ENCODE data around the gene ANKRD11.

The ANKRD11 gene

GRCh38 chr16:89373355-89374110 lies 116.8 kb downstream of the ANKRD11 start:
- Histone ChIP-seq H4K91ac (ENCODE audit: low read depth, low read length) (no peak overlapping the region), H4K8ac (ENCODE audit: low read depth, low read length) (no peak overlapping the region), H3K4ac (ENCODE audit: low read depth, low read length) (peak overlapping the region; percentile 60), H4K12ac (ENCODE audit: low read depth, low read length) (no peak overlapping the region), H2BK5ac (ENCODE audit: low read depth, low read length, poor library complexity) (no peak overlapping the region), H3K79me1 (ENCODE audit: low read length) (no peaks in the 10 kb centered on the region), H3K4me3 (ENCODE audit: low read depth, low read length) (no peak overlapping the region), H3K4me2 (ENCODE audit: low read length) (no peak overlapping the region), H3K14ac (ENCODE audit: low read length) (no peak overlapping the region), H3K27me3 (ENCODE audit: insufficient read depth, low read length) (no peaks in the 10 kb centered on the region), H3K23ac (ENCODE audit: low read length) (no peak overlapping the region), H2AFZ (ENCODE audit: insufficient read depth, low read length, poor library complexity) (no peak overlapping the region), H2BK12ac (ENCODE audit: low read length) (no peak overlapping the region), H3K27ac (ENCODE audit: low read depth, low read length) (no peak overlapping the region), H2BK120ac (ENCODE audit: insufficient read depth, low read length, poor library complexity) (no peak overlapping the region), H3K9me3 (ENCODE audit: insufficient read depth, low read depth, low read length) (no peaks in the 10 kb centered on the region), H3K9ac (ENCODE audit: low read length) (no peak overlapping the region), H2AK5ac (ENCODE audit: low read length) (no peak overlapping the region), H3K18ac (ENCODE audit: low read length) (no peak overlapping the region), H3K4me1 (ENCODE audit: control insufficient read depth in 1 of 2, insufficient read depth in 2 of 2, low read length in 2 of 2) (peaks cover 19 to 20% of the 10 kb centered on the region in 2 experiments), H3K36me3 (ENCODE audit: control insufficient read depth in 1 of 2, insufficient read depth in 2 of 2, low read length in 2 of 2) (peaks cover 4 to 9% of the 10 kb centered on the region in 2 experiments), H3K79me2 (ENCODE audit: control insufficient read depth, insufficient read depth, low read length, poor library complexity) (peaks cover 23% of the 10 kb centered on the region)
- no CpG with 5 or more reads among the region's 32 CpGs for WGBS (ENCODE audit: extremely low coverage, insufficient coverage, insufficient read length)
- DNase-seq: peak in 1 of 2 donors; percentile 31

- H3K4me2 ChIP-seq (ENCODE audit: low read length): no peak overlapping the region
- H3K27me3 ChIP-seq (ENCODE audit: insufficient read depth, low read length): no peaks in the 10 kb centered on the region
- peak overlapping the region; percentile 23 for H3K4ac ChIP-seq (ENCODE audit: low read depth, low read length)
- peaks cover 30% of the 10 kb centered on the region for H3K79me2 ChIP-seq (ENCODE audit: control insufficient read depth, insufficient read depth, low read length, poor library complexity)
- H3K9me3 ChIP-seq (ENCODE audit: insufficient read depth, low read depth, low read length): no peaks in the 10 kb centered on the region
- no peak overlapping the region for H2AFZ ChIP-seq (ENCODE audit: insufficient read depth, low read length, poor library complexity)
- no peak overlapping the region for H3K4me3 ChIP-seq (ENCODE audit: low read depth, low read length)
- no peak overlapping the region for H4K91ac ChIP-seq (ENCODE audit: low read depth, low read length)
- no peak overlapping the region for H2AK5ac ChIP-seq (ENCODE audit: low read length)
- no peak overlapping the region for H3K18ac ChIP-seq (ENCODE audit: low read length)
- H3K27ac ChIP-seq (ENCODE audit: low read depth, low read length): no peak overlapping the region
- H4K12ac ChIP-seq (ENCODE audit: low read depth, low read length): no peak overlapping the region
- H3K36me3 ChIP-seq (ENCODE audit: control insufficient read depth in 1 of 2, insufficient read depth in 2 of 2, low read length in 2 of 2): peaks cover 4 to 9% of the 10 kb centered on the region in 2 experiments
- H3K14ac ChIP-seq (ENCODE audit: low read length): no peak overlapping the region
- no peak overlapping the region for H2BK12ac ChIP-seq (ENCODE audit: low read length)
- no peak overlapping the region for H3K23ac ChIP-seq (ENCODE audit: low read length)
- no peak for DNase-seq
- no peaks in the 10 kb centered on the region for H3K79me1 ChIP-seq (ENCODE audit: low read length)
- no peak overlapping the region for H3K9ac ChIP-seq (ENCODE audit: low read length)
- H4K8ac ChIP-seq (ENCODE audit: low read depth, low read length): no peak overlapping the region
- no peak overlapping the region for H2BK120ac ChIP-seq (ENCODE audit: insufficient read depth, low read length, poor library complexity)
- no CpG with 5 or more reads among the region's 32 CpGs for WGBS (ENCODE audit: extremely low coverage, insufficient coverage, insufficient read length)
- no peak overlapping the region for H2BK5ac ChIP-seq (ENCODE audit: low read depth, low read length, poor library complexity)
- H3K4me1 ChIP-seq (ENCODE audit: control insufficient read depth in 1 of 2, insufficient read depth in 2 of 2, low read length in 2 of 2): peaks cover 18 to 23% of the 10 kb centered on the region in 2 experiments
Observed at GRCh38 chr16:89371968-89372634, 118.3 kb downstream of the ANKRD11 start.

- H4K91ac ChIP-seq (ENCODE audit: low read depth, low read length): no peak overlapping the region
- H3K36me3 ChIP-seq (ENCODE audit: control insufficient read depth in 1 of 2, insufficient read depth in 2 of 2, low read length in 2 of 2): peaks cover 4 to 9% of the 10 kb centered on the region in 2 experiments
- peak overlapping the region; percentile 23 for H3K4ac ChIP-seq (ENCODE audit: low read depth, low read length)
- H3K18ac ChIP-seq (ENCODE audit: low read length): no peak overlapping the region
- no peak overlapping the region for H3K4me2 ChIP-seq (ENCODE audit: low read length)
- H4K8ac ChIP-seq (ENCODE audit: low read depth, low read length): no peak overlapping the region
- H3K9ac ChIP-seq (ENCODE audit: low read length): no peak overlapping the region
- H3K14ac ChIP-seq (ENCODE audit: low read length): no peak overlapping the region
- DNase-seq: no peak
- H4K12ac ChIP-seq (ENCODE audit: low read depth, low read length): no peak overlapping the region
- H2BK12ac ChIP-seq (ENCODE audit: low read length): no peak overlapping the region
- no peak overlapping the region for H3K23ac ChIP-seq (ENCODE audit: low read length)
- no peak overlapping the region for H3K27ac ChIP-seq (ENCODE audit: low read depth, low read length)
- no peaks in the 10 kb centered on the region for H3K27me3 ChIP-seq (ENCODE audit: insufficient read depth, low read length)
- H3K79me2 ChIP-seq (ENCODE audit: control insufficient read depth, insufficient read depth, low read length, poor library complexity): peaks cover 36% of the 10 kb centered on the region
- no peak overlapping the region for H3K4me3 ChIP-seq (ENCODE audit: low read depth, low read length)
- H3K79me1 ChIP-seq (ENCODE audit: low read length): no peaks in the 10 kb centered on the region
- peaks cover 16 to 26% of the 10 kb centered on the region in 2 experiments for H3K4me1 ChIP-seq (ENCODE audit: control insufficient read depth in 1 of 2, insufficient read depth in 2 of 2, low read length in 2 of 2)
- H2AK5ac ChIP-seq (ENCODE audit: low read length): no peak overlapping the region
- no peaks in the 10 kb centered on the region for H3K9me3 ChIP-seq (ENCODE audit: insufficient read depth, low read depth, low read length)
- no peak overlapping the region for H2BK5ac ChIP-seq (ENCODE audit: low read depth, low read length, poor library complexity)
- WGBS (ENCODE audit: extremely low coverage, insufficient coverage, insufficient read length): no CpG with 5 or more reads among the region's 12 CpGs
- H2BK120ac ChIP-seq (ENCODE audit: insufficient read depth, low read length, poor library complexity): no peak overlapping the region
- no peak overlapping the region for H2AFZ ChIP-seq (ENCODE audit: insufficient read depth, low read length, poor library complexity)
Observed at GRCh38 chr16:89371386-89371785, 119.0 kb downstream of the ANKRD11 start.

- Histone ChIP-seq H2AFZ (ENCODE audit: insufficient read depth, low read length, poor library complexity) (no peak overlapping the region), H3K4me2 (ENCODE audit: low read length) (no peak overlapping the region), H3K4me3 (ENCODE audit: low read depth, low read length) (no peak overlapping the region), H2BK5ac (ENCODE audit: low read depth, low read length, poor library complexity) (no peak overlapping the region), H2BK12ac (ENCODE audit: low read length) (no peak overlapping the region), H4K12ac (ENCODE audit: low read depth, low read length) (no peak overlapping the region), H3K18ac (ENCODE audit: low read length) (no peak overlapping the region), H3K23ac (ENCODE audit: low read length) (no peak overlapping the region), H2AK5ac (ENCODE audit: low read length) (no peak overlapping the region), H3K4me1 (ENCODE audit: control insufficient read depth in 1 of 2, insufficient read depth in 2 of 2, low read length in 2 of 2) (peaks cover 16 to 26% of the 10 kb centered on the region in 2 experiments), H2BK120ac (ENCODE audit: insufficient read depth, low read length, poor library complexity) (no peak overlapping the region), H3K27ac (ENCODE audit: low read depth, low read length) (no peak overlapping the region), H3K4ac (ENCODE audit: low read depth, low read length) (peak overlapping the region; percentile 13), H3K9me3 (ENCODE audit: insufficient read depth, low read depth, low read length) (no peaks in the 10 kb centered on the region), H3K79me1 (ENCODE audit: low read length) (no peaks in the 10 kb centered on the region), H3K9ac (ENCODE audit: low read length) (no peak overlapping the region), H3K14ac (ENCODE audit: low read length) (no peak overlapping the region), H3K36me3 (ENCODE audit: control insufficient read depth in 1 of 2, insufficient read depth in 2 of 2, low read length in 2 of 2) (peaks cover 4 to 9% of the 10 kb centered on the region in 2 experiments), H3K79me2 (ENCODE audit: control insufficient read depth, insufficient read depth, low read length, poor library complexity) (peaks cover 36% of the 10 kb centered on the region), H4K91ac (ENCODE audit: low read depth, low read length) (no peak overlapping the region), H3K27me3 (ENCODE audit: insufficient read depth, low read length) (no peaks in the 10 kb centered on the region), H4K8ac (ENCODE audit: low read depth, low read length) (no peak overlapping the region)
- no CpG with 5 or more reads among the region's 15 CpGs for WGBS (ENCODE audit: extremely low coverage, insufficient coverage, insufficient read length)
- DNase-seq: no peak
Observed at GRCh38 chr16:89370601-89371000, 119.8 kb downstream of the ANKRD11 start.

Data from trophoblast cell (in vitro differentiated cells and primary cell).